HG03066 (cell line): Measurements from ENCODE around the gene TTC28.
"Not testable (repeated sequence)": the region's sequence is repeated elsewhere in the genome, so short reads cannot be mapped to it uniquely, and the experiment has no call there.

Source experiments
- ATAC-seq: cut with Tn5 transposase; IDR thresholded peaks from one replicate; pipeline ENCODE4 v1.9.1; 2021; ENCODE audit warnings: low read depth; ENCODE audit not compliant: unreplicated experiment

Gene TTC28

GRCh38 chr22:28093711-28094110, 585.9 kb downstream of the TTC28 start:
- no peak for ATAC-seq

- no peak for ATAC-seq
Measured at GRCh38 chr22:28091486-28091885, 588.2 kb downstream of the TTC28 start.

- ATAC-seq: not testable (repeated sequence)
Measured at GRCh38 chr22:28089541-28089940, 590.1 kb downstream of the TTC28 start.

GRCh38 chr22:28077166-28077565, 602.5 kb downstream of the TTC28 start:
- ATAC-seq: no peak

DNA sequence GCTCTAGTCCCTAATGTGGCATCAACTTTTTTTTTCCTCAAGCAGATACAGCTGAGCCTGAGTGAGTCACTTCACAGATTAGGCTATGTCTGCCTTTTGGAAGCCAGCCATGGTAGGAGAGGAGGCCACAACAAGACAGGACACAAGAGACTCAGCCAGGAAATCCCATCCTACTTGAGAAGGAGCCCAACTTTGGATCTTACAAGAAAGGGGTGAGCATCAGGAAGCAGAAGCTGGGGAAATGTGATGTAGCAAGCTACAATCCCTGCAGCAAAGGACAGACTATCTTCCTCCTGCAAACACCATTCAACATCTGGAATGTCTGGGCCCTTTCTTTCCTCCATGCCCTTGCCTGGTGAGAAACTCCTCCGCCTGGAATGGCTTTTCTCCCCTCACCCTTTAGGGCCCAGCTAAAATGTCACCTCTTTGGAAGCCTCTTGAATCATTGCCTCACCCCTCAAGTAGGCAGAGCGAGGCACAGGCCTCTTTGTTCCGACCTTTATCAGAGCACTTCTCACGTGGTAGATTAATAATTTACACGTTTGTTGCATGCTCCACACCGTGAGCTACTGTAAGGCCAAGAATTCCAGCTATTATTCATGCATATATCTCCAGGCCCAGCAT, 604.2 kb downstream of the TTC28 start:
- no peak for ATAC-seq

DNA sequence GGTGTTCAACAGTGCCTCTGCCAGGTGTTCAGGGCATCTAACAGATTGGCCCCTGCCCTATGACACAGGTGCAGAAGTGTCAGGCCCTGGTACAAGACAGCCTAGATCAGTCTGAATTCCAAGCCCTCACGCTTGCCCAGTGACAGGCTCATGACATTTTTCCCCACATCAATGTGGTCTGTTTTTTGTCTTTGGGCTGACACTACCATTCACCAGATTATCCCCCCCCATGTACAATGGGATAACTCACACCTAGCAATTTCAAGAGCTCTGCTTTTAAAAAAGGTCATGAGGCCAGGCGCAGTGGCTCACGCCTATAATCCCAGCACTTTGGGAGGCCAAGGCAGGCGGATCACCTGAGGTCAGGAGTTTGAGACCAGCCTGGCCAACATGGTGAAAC, 605.1 kb downstream of the TTC28 start:
- ATAC-seq: no peak

GRCh38 chr22:28072066-28072465, 607.6 kb downstream of the TTC28 start:
- no peak for ATAC-seq

DNA sequence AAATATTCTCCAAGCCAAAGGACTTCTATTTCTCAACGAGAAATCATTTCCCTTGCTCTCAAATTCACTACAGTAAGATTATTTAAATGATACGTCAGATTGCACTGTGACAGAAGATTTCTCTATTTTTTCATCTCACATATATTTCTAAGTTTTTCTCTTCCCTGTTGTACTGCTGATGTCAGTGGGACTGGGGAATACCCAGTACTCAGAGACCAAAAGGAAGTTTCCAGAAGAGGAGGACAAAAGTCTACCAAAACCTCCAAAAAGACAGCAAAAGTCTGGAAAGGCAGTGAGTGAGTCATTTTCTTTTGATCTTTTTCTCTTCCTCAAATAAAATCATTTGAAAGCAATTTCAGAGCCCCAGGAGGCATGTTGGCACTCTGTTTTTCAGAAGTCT, 610.8 kb downstream of the TTC28 start:
- no peak for ATAC-seq

- ATAC-seq: no peak
Measured at GRCh38 chr22:28064920-28065319, 614.7 kb downstream of the TTC28 start.

GRCh38 chr22:28063656-28064055, 616.0 kb downstream of the TTC28 start:
- no peak for ATAC-seq

DNA sequence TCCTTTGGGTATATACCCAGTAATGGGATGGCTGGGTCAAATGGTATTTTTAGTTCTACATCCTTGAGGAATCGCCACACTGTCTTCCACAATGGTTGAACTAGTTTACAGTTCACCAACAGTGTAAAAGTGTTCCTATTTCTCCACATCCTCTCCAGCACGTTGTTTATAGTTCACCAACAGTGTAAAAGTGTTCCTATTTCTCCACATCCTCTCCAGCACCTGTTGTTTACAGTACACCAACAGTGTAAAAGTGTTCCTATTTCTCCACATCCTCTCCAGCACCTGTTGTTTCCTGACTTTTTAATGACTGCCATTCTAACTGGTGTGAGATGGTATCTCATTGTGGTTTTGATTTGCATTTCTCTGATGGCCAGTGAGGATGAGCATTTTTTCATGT, 619.0 kb downstream of the TTC28 start:
- not testable (repeated sequence) for ATAC-seq

DNA sequence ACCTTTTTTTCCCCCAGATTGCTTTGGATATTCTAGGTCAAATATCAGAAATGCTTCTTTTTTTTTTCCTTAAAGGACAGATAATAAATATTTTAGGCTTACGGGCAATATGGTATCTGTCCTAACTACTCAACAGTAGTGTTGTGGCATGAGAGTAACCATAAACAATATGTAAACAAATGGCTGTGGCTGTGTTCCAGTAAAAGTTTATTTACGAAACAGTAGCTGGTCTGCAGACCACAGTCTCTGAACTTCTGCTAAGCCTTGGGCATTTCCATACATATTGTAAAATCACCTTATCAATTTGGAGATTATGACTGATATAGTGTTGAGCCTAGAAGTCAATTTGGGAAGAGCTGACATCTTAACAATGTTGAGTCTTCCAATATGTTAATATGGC, 621.6 kb downstream of the TTC28 start:
- no peak for ATAC-seq

DNA sequence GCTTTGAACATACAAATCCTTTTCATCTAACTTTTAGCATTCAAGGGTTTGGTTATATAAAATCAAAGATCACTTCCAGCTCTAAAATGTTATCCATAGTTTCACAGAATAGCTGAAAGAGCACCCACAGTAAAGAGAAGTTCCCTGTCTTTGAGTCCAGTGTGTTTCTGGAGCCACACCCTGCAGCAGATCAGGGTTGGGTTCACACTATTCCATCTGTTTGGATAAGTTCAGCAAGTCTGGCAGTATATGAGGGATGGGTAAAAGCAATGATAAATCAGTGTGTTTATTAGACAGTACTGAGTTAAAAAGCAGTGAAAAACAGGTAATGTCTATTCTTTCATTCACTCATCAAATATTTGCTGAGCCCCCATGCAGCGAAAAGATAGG, 624.8 kb downstream of the TTC28 start:
- no peak for ATAC-seq

GRCh38 chr22:28053896-28054818, 625.5 kb downstream of the TTC28 start:
- no peak for ATAC-seq

- no peak for ATAC-seq
Measured at GRCh38 chr22:28052825-28053269, 626.8 kb downstream of the TTC28 start.

DNA sequence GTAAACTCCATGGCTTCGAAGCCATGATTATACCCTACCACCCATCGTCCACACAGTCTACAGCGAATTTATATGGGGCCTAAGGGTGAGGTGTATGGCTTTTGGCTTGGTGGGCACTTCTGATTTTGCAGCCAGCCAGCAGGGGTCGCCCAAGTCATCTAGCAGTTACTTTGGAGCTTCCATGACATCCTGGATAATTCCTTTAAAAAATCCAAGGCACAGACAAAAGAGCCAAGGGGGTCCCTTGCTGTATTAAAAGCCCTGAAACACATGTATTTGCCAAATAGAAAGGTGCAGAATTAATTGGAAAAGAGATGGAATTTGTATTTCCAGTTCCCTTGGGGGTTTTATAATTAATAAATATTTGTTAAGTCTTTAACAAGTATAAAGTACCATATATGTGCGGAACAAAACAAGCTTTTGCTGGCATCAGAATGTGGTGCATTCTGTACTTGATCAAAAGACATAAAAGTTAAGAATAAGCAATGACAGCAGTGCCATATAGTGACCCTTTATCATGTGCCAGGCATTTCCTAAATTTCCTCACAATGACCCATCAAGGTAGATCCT, 627.8 kb downstream of the TTC28 start:
- no peak for ATAC-seq

DNA sequence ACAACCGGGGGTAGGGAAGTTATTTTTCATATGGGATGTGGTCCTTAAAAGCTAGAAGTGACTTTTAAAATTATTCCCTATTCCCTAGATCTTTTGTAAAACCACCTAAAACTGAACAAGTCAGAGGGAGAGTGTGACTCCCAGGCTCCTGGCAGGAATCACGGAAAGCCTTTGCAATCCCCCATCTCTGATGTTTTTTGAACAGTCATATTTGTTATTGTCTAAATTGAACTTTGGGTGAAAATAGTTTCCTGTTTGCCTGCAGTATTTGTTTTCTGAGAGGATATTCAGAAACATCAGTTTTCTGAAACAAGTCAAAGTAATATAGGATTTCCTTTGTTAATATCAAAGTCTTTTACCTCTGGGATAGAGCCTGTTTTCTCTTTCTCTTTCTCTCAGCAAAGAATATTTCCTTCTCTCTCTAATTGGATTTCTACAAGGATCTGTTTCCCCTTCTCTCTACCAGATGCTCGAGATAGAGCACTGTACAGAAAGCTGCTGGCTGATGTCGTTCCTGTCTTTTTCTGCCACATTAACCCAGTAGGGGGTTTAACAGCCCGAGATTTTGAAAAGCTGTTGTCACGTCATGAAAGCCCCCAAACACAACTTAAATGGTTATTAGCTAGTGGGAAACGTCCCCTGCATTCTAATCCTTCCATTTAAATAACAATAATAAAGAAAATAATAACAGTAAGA, 628.4 kb downstream of the TTC28 start:
- ATAC-seq: no peak

GRCh38 chr22:28048529-28048928, 631.1 kb downstream of the TTC28 start:
- no peak for ATAC-seq

- ATAC-seq: no peak
Measured at GRCh38 chr22:28047740-28048139, 631.9 kb downstream of the TTC28 start.

DNA sequence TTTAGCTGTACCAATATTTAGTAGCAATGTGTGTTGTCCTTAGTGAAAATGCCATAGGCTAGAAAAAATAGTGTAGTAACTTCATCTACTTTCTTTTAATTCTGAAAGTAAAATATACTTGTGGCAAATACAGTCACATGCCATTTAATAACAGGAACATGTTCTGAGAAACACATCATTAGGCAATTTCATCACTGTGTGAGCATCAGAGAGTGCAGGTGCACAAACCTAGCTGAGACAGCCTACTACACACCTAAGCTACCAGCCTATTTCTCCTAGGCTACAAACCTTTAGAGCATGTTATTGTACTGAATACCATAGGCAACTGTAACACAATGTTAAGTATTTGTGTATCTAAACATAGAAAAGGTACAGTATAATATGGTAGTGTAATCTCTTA, 633.5 kb downstream of the TTC28 start:
- no peak for ATAC-seq

DNA sequence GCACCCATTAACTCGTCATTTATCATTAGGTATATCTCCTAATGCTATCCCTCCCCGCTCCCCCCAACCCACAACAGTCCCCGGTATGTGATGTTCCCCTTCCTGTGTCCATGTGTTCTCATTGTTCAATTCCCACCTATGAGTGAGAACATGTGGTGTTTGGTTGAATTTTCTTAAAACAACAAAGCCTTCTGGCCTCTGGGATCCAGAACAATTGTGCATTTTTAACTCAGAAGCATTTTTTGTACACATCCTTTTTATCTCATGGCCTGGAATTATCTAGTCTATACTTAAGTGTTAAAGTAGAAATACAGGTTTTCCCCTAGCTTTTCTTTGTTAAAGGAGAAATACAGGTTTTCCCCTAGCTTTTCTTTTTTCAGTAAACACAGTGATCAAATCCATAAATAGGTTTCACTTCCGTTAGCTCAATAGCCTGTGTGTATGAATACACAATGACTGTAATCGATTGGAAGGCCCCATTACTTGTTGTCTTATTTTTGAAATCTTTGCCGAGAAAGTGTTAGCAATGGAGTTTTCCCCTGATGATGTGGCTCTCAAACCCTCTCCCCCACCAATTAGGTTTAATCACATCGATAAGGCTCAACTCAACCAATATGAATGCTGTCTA, 635.0 kb downstream of the TTC28 start:
- ATAC-seq: no peak
